HEK293 (cell line): ENCODE results near the gene HSD17B3.

ENCODE experiments used
- CTCF ChIP-seq: fragments of 450-650 bp; formaldehyde crosslinking; IDR thresholded peaks from 2 replicates; pipeline ENCODE4 v1.5.1; 2016; ENCODE audit warnings: missing biosample characterization, missing genetic modification characterization
- GLIS1 ChIP-seq: fragments of 450-650 bp; formaldehyde crosslinking; IDR thresholded peaks from 2 replicates; pipeline ENCODE4 v1.5.1; 2016; ENCODE audit warnings: missing biosample characterization, missing genetic modification characterization
- KLF16 ChIP-seq: fragments of 450-650 bp; formaldehyde crosslinking; IDR thresholded peaks from 2 replicates; pipeline ENCODE4 v1.5.1; 2017; ENCODE audit warnings: missing biosample characterization, missing genetic modification characterization
- PRDM1 ChIP-seq: fragments of 450-650 bp; formaldehyde crosslinking; IDR thresholded peaks from 2 replicates; pipeline ENCODE4; 2016; ENCODE audit warnings: missing biosample characterization, missing genetic modification characterization
- REST ChIP-seq: fragments of 450-650 bp; formaldehyde crosslinking; IDR thresholded peaks from 2 replicates; pipeline ENCODE4 v1.5.1; 2016; ENCODE audit warnings: missing biosample characterization, missing genetic modification characterization
- SETDB1 ChIP-seq: IDR thresholded peaks from one replicate; pipeline ENCODE4 v1.6.1; 2017; ENCODE audit warnings: mild to moderate bottlenecking, low read length, moderate library complexity, mixed read lengths; ENCODE audit not compliant: insufficient read length
- YY2 ChIP-seq: fragments of 450-650 bp; formaldehyde crosslinking; IDR thresholded peaks from 2 replicates; pipeline ENCODE4 v1.5.1; 2016; ENCODE audit warnings: missing biosample characterization, missing genetic modification characterization
- ZNF114 ChIP-seq: fragments of 450-650 bp; formaldehyde crosslinking; IDR thresholded peaks from 2 replicates; pipeline ENCODE4 v1.5.0; 2017; ENCODE audit warnings: missing biosample characterization, missing genetic modification characterization
- ZNF23 ChIP-seq: fragments of 450-650 bp; formaldehyde crosslinking; IDR thresholded peaks from 2 replicates; pipeline ENCODE4 v1.5.1; 2016; ENCODE audit warnings: missing biosample characterization, missing genetic modification characterization, borderline replicate concordance
- ZNF501 ChIP-seq: fragments of 450-650 bp; formaldehyde crosslinking; IDR thresholded peaks from 2 replicates; pipeline ENCODE4 v1.5.1; 2016; ENCODE audit warnings: missing biosample characterization, missing genetic modification characterization
- ZNF521 ChIP-seq: fragments of 450-650 bp; formaldehyde crosslinking; IDR thresholded peaks from 2 replicates; pipeline ENCODE4 v1.5.1; 2017; ENCODE audit warnings: missing biosample characterization, mild to moderate bottlenecking, missing genetic modification characterization
- ZNF560 ChIP-seq: fragments of 450-650 bp; formaldehyde crosslinking; IDR thresholded peaks from 2 replicates; pipeline ENCODE4 v1.5.1; 2017; ENCODE audit warnings: missing biosample characterization, missing genetic modification characterization, borderline replicate concordance

- TF ChIP-seq KLF16 (tag by site-specific recombination) (no peak), ZNF114 (no peak), CTCF (tag by site-specific recombination) (no peak), PRDM1 (tag by site-specific recombination) (no peak), ZNF521 (tag by site-specific recombination) (no peak), REST (tag by site-specific recombination) (no peak), ZNF560 (tag by site-specific recombination) (no peak), YY2 (tag by site-specific recombination) (no peak), SETDB1 (no peak), ZNF501 (tag by site-specific recombination) (no peak), ZNF23 (tag by site-specific recombination) (no peak), GLIS1 (no peak)
Observed at GRCh38 chr9:96188571-96188970, 113.4 kb downstream of the HSD17B3 start.
